Chondrocyte (in vitro differentiated cells): Measurements from ENCODE around the gene PDZD2. TPM values are rescaled to one million over a fixed set of nuclear protein-coding genes. Genes with fewer than 3 reads are reported as not detected.

Experiments
- DNase-seq: peaks from one replicate; pipeline ENCODE4 v3.0.0; 2021; ENCODE audit warnings: mixed read lengths, low spot score
- H3K27ac Mint-ChIP-seq: one replicate; pipeline ENCODE4 v1.8.0; 2021; ENCODE audit warnings: mild to moderate bottlenecking, moderate library complexity, mixed read lengths; ENCODE audit not compliant: unreplicated experiment
- H3K27me3 Mint-ChIP-seq: 2 replicates; pipeline ENCODE4 v1.8.0; 2021; ENCODE audit warnings: low read depth, mixed read lengths
- H3K36me3 Mint-ChIP-seq: 2 replicates; pipeline ENCODE4 v1.8.0; 2021; ENCODE audit warnings: low read depth, mixed read lengths
- H3K4me1 Mint-ChIP-seq: 2 replicates; pipeline ENCODE4 v1.8.0; 2021; ENCODE audit warnings: low read depth, mild to moderate bottlenecking, mixed read lengths
- H3K4me3 Mint-ChIP-seq: one replicate; pipeline ENCODE4 v1.8.0; 2021; ENCODE audit warnings: mild to moderate bottlenecking, moderate library complexity, mixed read lengths; ENCODE audit not compliant: unreplicated experiment
- H3K9me3 Mint-ChIP-seq: 2 replicates; pipeline ENCODE4 v1.8.0; 2021; ENCODE audit warnings: low read depth, mixed read lengths
- CTCF ChIP-seq: fragments of 200-600 bp; sonication (generic); IDR thresholded peaks from 2 replicates; pipeline ENCODE4 v1.5.0; 2021; ENCODE audit warnings: antibody characterized with exemption, mild to moderate bottlenecking, moderate library complexity
- total RNA-seq: library from RNA; stranded (reverse); gene quantifications from 3 replicates; pipeline ENCODE4 v1.2.1, GENCODE V29; 2021

The PDZD2 gene
- total RNA-seq, 1 donor from 2014 or later, result 30.9 TPM

GRCh38 chr5:32123058-32123805 is 484.3 kb downstream of the PDZD2 start:
- peaks cover 23% of the 10 kb centered on the region for H3K36me3 Mint-ChIP-seq
- TF ChIP-seq CTCF, result no peak
- peaks cover 17% of the 10 kb centered on the region for H3K4me1 Mint-ChIP-seq
- H3K27ac Mint-ChIP-seq, result no peak overlapping the region
- no peak for DNase-seq
- no peaks in the 10 kb centered on the region for H3K9me3 Mint-ChIP-seq
- H3K27me3 Mint-ChIP-seq, result no peaks in the 10 kb centered on the region
- H3K4me3 Mint-ChIP-seq, result no peak overlapping the region

GRCh38 chr5:32123889-32124676 is 485.2 kb downstream of the PDZD2 start:
- H3K36me3 Mint-ChIP-seq, result peaks cover 25% of the 10 kb centered on the region

GRCh38 chr5:32126691-32127090 is 487.8 kb downstream of the PDZD2 start:
- H3K4me1 Mint-ChIP-seq, result peaks cover 51% of the 10 kb centered on the region
- no peak overlapping the region for H3K4me3 Mint-ChIP-seq
- no peak overlapping the region for H3K27ac Mint-ChIP-seq
- DNase-seq, result no peak
- peaks cover 13% of the 10 kb centered on the region for H3K36me3 Mint-ChIP-seq
- no peak for TF ChIP-seq CTCF
- no peaks in the 10 kb centered on the region for H3K27me3 Mint-ChIP-seq
- H3K9me3 Mint-ChIP-seq, result no peaks in the 10 kb centered on the region

More at GRCh38 chr5:32123889-32124676, 485.2 kb downstream of the PDZD2 start:
- H3K27me3 Mint-ChIP-seq, result no peaks in the 10 kb centered on the region
- H3K9me3 Mint-ChIP-seq, result no peaks in the 10 kb centered on the region
- no peak overlapping the region for H3K4me3 Mint-ChIP-seq
- no peak for TF ChIP-seq CTCF
- no peak for DNase-seq
- peak overlapping the region; percentile 74 for H3K27ac Mint-ChIP-seq
- peaks cover 25% of the 10 kb centered on the region for H3K4me1 Mint-ChIP-seq

DNA sequence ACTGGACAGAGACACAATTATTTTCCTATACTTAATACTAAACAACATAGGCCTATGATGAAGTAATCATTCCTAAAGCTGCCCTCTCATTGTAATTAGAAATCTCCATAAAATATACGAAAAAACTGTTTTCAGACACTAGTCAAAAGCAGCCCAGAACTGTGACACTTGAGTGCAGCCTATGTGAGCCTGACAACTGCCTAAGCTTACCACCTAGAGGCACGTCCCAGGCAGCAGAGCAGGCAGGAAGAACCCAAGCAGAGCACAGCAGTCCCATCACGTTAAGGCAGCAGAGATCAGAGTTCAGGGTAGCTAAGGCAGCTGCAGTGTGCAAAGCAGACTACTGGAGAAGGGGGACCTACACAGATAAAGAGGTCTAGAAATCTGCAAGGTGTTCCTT is 488.8 kb downstream of the PDZD2 start:
- H3K27me3 Mint-ChIP-seq, result no peaks in the 10 kb centered on the region
- H3K4me3 Mint-ChIP-seq, result no peak overlapping the region
- peak overlapping the region; percentile 27 for H3K27ac Mint-ChIP-seq
- no peaks in the 10 kb centered on the region for H3K9me3 Mint-ChIP-seq
- DNase-seq, result no peak
- peaks cover 11% of the 10 kb centered on the region for H3K36me3 Mint-ChIP-seq
- H3K4me1 Mint-ChIP-seq, result peaks cover 55% of the 10 kb centered on the region
- TF ChIP-seq CTCF, result no peak

- H3K4me1 Mint-ChIP-seq, result peaks cover 55% of the 10 kb centered on the region
- no peaks in the 10 kb centered on the region for H3K9me3 Mint-ChIP-seq
- peaks cover 15% of the 10 kb centered on the region for H3K36me3 Mint-ChIP-seq
- no peak for TF ChIP-seq CTCF
- no peak for DNase-seq
- H3K27ac Mint-ChIP-seq, result peak overlapping the region; percentile 85
- H3K27me3 Mint-ChIP-seq, result no peaks in the 10 kb centered on the region
- H3K4me3 Mint-ChIP-seq, result no peak overlapping the region
Measured at GRCh38 chr5:32129074-32129598, 490.2 kb downstream of the PDZD2 start.
